ENCODE measurements around the gene RPS5. TPM values are rescaled to one million over a fixed set of nuclear protein-coding genes. Genes with fewer than 3 reads are reported as not detected.

RPS5 gene
- total and polyA plus RNA-seq, 7 donors: 513 to 2,384 (median 839) TPM

DNA sequence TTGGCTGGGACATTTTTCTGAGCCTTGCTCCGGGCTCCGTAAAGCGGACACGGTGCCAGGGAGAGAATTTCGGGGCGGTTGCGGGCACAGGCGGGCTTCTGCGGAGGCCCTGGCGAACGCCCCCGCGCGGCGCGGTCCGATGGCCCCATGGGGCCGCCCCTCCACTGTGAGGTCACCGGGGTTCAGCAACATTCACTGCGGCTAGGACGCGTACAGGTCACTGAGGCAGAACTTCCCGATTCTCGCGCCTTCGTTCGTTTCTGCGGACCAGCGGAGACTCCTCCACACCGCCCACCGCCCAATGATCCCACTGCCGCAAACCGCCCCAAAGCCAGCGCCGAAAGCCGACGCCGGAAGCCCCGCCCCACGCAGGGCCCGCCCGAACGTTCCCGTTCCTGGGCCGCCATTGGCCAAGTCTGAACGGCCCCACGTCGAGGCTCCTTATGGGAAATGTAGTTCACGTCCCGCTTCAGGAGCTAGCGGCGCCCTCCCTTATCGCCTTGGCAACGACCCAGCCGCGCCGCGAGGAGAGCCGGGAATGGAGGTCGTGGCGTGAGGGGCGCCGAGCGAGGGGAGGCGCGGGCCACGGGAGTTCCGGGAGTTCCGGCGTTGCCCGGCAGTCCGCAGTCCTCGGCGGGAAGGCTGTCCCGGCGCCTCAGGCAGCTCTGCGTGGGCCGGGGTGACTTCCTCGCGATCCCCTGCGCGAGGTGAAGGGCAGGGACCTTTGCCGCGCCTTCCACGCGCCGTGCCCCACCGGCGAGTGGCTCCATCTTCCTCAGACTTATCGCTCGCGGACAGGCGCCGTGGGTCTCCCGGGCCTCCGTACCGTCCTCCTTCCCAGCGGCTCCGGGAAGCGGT lies 21.3 kb downstream of the RPS5 start, which contains the start of gene ZNF584:
Gene ZNF584 (plus strand): TSS at position 498 of the 858 bp plus-strand sequence. CDS start 499 bp downstream, outside the sequence.
- Histone ChIP-seq H3K27ac (peak within 1 kb of the TSS; percentile 79), H3K36me3 (ENCODE audit: insufficient read depth in 1 of 2, low read depth in 1 of 2) (peaks cover 0 to 12% of the 10 kb centered on the region in 2 donors), H3K4me3 (peak within 1 kb of the TSS; percentile 86), H3K9me3 (no peaks in the 10 kb centered on the region), H3K27me3 (ENCODE audit: insufficient read depth in 3 of 3, low read length in 2 of 3) (no peaks in the 10 kb centered on the region), H3K4me1 (peaks cover 11% of the 10 kb centered on the region)
- intact Hi-C loops (cut with DNase I): loop anchor here in 1 of 2 donors (1.0 kb wide), 1 partner anchor 43 kb away; the partner anchor contains the start of gene ZNF324B
- WGBS, 3 donors: 0% methylated on average over 63 to 100 of the region's 100 CpGs
- peak; percentile 95 to 97 for DNase-seq
- TF ChIP-seq, protein P1, sequence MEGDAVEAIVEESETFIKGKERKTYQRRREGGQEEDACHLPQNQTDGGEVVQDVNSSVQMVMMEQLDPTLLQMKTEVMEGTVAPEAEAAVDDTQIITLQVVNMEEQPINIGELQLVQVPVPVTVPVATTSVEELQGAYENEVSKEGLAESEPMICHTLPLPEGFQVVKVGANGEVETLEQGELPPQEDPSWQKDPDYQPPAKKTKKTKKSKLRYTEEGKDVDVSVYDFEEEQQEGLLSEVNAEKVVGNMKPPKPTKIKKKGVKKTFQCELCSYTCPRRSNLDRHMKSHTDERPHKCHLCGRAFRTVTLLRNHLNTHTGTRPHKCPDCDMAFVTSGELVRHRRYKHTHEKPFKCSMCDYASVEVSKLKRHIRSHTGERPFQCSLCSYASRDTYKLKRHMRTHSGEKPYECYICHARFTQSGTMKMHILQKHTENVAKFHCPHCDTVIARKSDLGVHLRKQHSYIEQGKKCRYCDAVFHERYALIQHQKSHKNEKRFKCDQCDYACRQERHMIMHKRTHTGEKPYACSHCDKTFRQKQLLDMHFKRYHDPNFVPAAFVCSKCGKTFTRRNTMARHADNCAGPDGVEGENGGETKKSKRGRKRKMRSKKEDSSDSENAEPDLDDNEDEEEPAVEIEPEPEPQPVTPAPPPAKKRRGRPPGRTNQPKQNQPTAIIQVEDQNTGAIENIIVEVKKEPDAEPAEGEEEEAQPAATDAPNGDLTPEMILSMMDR (IDR thresholded peaks at IDR 0.05): no peak
- peak; percentile 98 to 99 (median 98) for ATAC-seq

DNA sequence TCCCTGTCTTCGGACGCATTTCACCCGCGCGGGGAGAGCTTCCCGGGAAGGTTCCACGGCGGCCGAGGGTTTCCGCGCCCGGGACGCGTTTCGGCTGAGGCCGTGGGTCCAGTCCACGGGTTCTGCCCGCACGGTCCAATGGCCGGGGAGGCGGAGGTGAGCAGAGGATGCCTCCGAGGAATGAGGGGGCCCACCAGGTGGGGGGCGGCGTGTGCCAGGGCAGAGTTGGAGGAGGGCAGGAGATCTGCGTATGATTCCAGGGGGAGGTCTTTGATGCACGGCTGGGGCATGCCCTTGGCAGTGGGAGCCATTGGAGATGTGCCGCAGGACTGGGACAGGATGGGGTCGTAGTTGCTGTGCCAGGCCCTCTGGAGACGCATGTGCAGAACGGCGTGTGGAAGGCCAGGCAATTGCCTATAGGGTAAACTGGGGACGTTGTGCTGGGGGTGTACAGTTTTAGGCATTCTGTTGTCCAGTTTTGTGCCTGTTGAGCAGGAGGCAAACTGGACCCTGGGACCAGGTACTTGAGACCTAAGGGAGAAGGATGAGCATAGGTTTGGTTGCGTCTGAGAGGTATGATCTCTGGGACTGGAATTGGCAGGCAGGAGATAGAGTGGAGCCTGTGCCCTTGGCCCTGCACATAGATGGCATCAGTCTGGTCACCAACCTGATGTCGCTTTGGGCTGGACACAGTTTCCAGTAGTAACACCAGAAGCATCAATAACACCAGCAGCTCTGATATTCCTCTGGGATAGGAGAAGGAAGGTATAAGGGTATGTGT lies 22.1 kb downstream of the RPS5 start:
- Histone ChIP-seq H3K27me3 (ENCODE audit: insufficient read depth in 3 of 3, low read length in 2 of 3) (no peaks in the 10 kb centered on the region), H3K4me1 (peaks cover 11% of the 10 kb centered on the region), H3K36me3 (ENCODE audit: insufficient read depth in 1 of 2, low read depth in 1 of 2) (peaks cover 0 to 12% of the 10 kb centered on the region in 2 donors), H3K4me3 (peak overlapping the region; percentile 86), H3K27ac (peak overlapping the region; percentile 79), H3K9me3 (no peaks in the 10 kb centered on the region)
- TF ChIP-seq, protein P1 (IDR thresholded peaks at IDR 0.05): no peak
- peak; percentile 18 to 31 (median 26) for ATAC-seq
- no peak for DNase-seq
- 2 to 3% (median 3%) methylated on average over 34 of the region's 34 CpGs for WGBS, 3 donors
- intact Hi-C loops (cut with DNase I): no loop called here

- H3K36me3 ChIP-seq (ENCODE audit: insufficient read depth in 1 of 2, low read depth in 1 of 2): peaks cover 7 to 70% of the 10 kb centered on the region in 2 donors
- no peak overlapping the region for H3K4me3 ChIP-seq
- H3K27me3 ChIP-seq (ENCODE audit: insufficient read depth in 3 of 3, low read length in 2 of 3): no peaks in the 10 kb centered on the region
- intact Hi-C loops (cut with DNase I): no loop called here
- WGBS, 3 donors: 95 to 97% (median 96%) methylated on average over 5 of the region's 5 CpGs
- no peaks in the 10 kb centered on the region for H3K9me3 ChIP-seq
- H3K27ac ChIP-seq: no peak overlapping the region
- DNase-seq (no peak), ATAC-seq (no peak)
- TF ChIP-seq, protein P1 (IDR thresholded peaks at IDR 0.05): no peak
- H3K4me1 ChIP-seq: no peaks in the 10 kb centered on the region
Observed at GRCh38 chr19:58416604-58417003, 29.5 kb downstream of the RPS5 start.

DNA sequence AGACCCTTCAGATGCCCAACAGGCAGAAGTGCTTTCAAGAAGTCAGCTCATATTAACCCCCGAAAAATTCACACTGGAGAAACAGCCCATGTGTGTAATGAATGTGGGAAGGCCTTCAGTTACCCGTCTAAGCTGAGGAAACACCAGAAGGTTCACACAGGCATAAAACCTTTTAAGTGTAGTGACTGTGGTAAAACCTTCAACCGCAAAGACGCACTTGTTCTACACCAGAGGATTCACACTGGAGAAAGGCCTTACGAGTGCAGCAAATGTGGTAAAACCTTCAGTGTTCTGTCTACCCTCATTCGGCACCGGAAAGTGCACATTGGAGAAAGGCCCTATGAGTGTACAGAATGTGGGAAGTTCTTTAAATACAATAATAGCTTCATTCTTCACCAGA lies 30.0 kb downstream of the RPS5 start:
- H3K4me3 ChIP-seq: no peak overlapping the region
- DNase-seq (no peak), ATAC-seq (no peak)
- H3K27ac ChIP-seq: no peak overlapping the region
- intact Hi-C loops (cut with DNase I): no loop called here
- H3K27me3 ChIP-seq (ENCODE audit: insufficient read depth in 3 of 3, low read length in 2 of 3): no peaks in the 10 kb centered on the region
- H3K4me1 ChIP-seq: no peaks in the 10 kb centered on the region
- peaks cover 7 to 71% of the 10 kb centered on the region in 2 donors for H3K36me3 ChIP-seq (ENCODE audit: insufficient read depth in 1 of 2, low read depth in 1 of 2)
- WGBS, 3 donors: 97 to 99% (median 97%) methylated on average over 7 of the region's 7 CpGs
- TF ChIP-seq, protein P1 (IDR thresholded peaks at IDR 0.05): no peak
- H3K9me3 ChIP-seq: no peaks in the 10 kb centered on the region

All from psoas muscle (tissue), 8 donors.